HepG2 (cell line): Measurements from ENCODE around the gene HRH3. TPM values are rescaled to one million over a fixed set of nuclear protein-coding genes. Genes with fewer than 3 reads are reported as not detected.

Experiments
- ATAD3A ChIP-seq: sonication (generic); formaldehyde crosslinking; IDR thresholded peaks from 2 replicates; pipeline ENCODE4 v1.4.0; 2020; ENCODE audit warnings: missing genetic modification reagents
- BRF2 ChIP-seq: sonication (generic); formaldehyde crosslinking; IDR thresholded peaks from 2 replicates; pipeline ENCODE4 v1.8.1; 2022; ENCODE audit warnings: mild to moderate bottlenecking, missing genetic modification reagents
- CAMTA2 ChIP-seq: sonication (generic); formaldehyde crosslinking; IDR thresholded peaks from 2 replicates; pipeline ENCODE4 v1.4.0; 2020; ENCODE audit warnings: mild to moderate bottlenecking, missing genetic modification reagents, borderline replicate concordance
- CREB1 ChIP-seq, 2 experiments: fragments of 450-650 bp in 1 of 2; IDR thresholded peaks; 2 replicates each; pipeline ENCODE4 v1.6.1; 2016 to 2017; ENCODE audit warnings: control low read depth in 1 of 2, mild to moderate bottlenecking in 1 of 2, missing compliant biosample characterization in 1 of 2, missing genetic modification characterization in 1 of 2
- E2F1 ChIP-seq: sonication (generic); formaldehyde crosslinking; IDR thresholded peaks from 2 replicates; pipeline ENCODE4 v1.5.0; 2020; ENCODE audit warnings: missing genetic modification reagents
- MTA3 ChIP-seq: sonication (generic); formaldehyde crosslinking; IDR thresholded peaks from 2 replicates; pipeline ENCODE4 v1.4.0; 2020; ENCODE audit warnings: missing genetic modification reagents
- POGK ChIP-seq: sonication (generic); formaldehyde crosslinking; conservative IDR thresholded peaks from 2 replicates; pipeline ENCODE4 v1.8.0; 2022; ENCODE audit warnings: mild to moderate bottlenecking, moderate library complexity, missing genetic modification reagents
- RFXAP ChIP-seq: sonication (generic); formaldehyde crosslinking; IDR thresholded peaks from 2 replicates; pipeline ENCODE4 v1.4.0; 2020; ENCODE audit warnings: missing genetic modification reagents, borderline replicate concordance
- SNAPC4 ChIP-seq: sonication (generic); formaldehyde crosslinking; IDR thresholded peaks from 2 replicates; pipeline ENCODE4 v1.4.0; 2020; ENCODE audit warnings: mild to moderate bottlenecking, missing genetic modification reagents
- TIGD3 ChIP-seq: sonication (generic); formaldehyde crosslinking; IDR thresholded peaks from 2 replicates; pipeline ENCODE4 v1.5.1; 2020; ENCODE audit warnings: mild to moderate bottlenecking, missing genetic modification reagents, borderline replicate concordance
- ZMYM3 ChIP-seq: sonication (generic); formaldehyde crosslinking; IDR thresholded peaks from 2 replicates; pipeline ENCODE4 v1.5.1; 2020; ENCODE audit warnings: mild to moderate bottlenecking, missing genetic modification reagents
- ZNF574 ChIP-seq: sonication (generic); formaldehyde crosslinking; IDR thresholded peaks from 2 replicates; pipeline ENCODE4 v1.4.0; 2020; ENCODE audit warnings: missing genetic modification reagents
- ZNF703 ChIP-seq: sonication (generic); formaldehyde crosslinking; IDR thresholded peaks from 2 replicates; pipeline ENCODE4 v1.5.1; 2020; ENCODE audit warnings: missing genetic modification reagents, mild to moderate bottlenecking, moderate library complexity, borderline replicate concordance
- polyA plus RNA-seq, 8 experiments: library from polyadenylated mRNA; depleted of rRNA in 3 of 8; stranded (reverse) in 7 of 8; unstranded in 1 of 8; fragments of >200 nt; fragmentation: Illumina TruSeq in 4 of 8; extraction: Trizol in 4 of 8; gene quantifications; 2 replicates each; pipeline versions ENCODE4 v1.2.1 to v1.2.3, GENCODE V29; 2011 to 2016; ENCODE audit warnings: low read depth in 4 of 8, missing spikeins in 1 of 8, mixed read lengths in 1 of 8; ENCODE audit not compliant: insufficient read depth in 1 of 8
- total RNA-seq, 5 experiments: library from RNA; depleted of rRNA; stranded (reverse); fragments of >200 nt; fragmentation: Illumina TruSeq; extraction: Trizol; gene quantifications; 2 replicates each; pipeline ENCODE4 v1.2.3, GENCODE V29; 2016; ENCODE audit warnings: low read depth in 1 of 5

HRH3 gene
- total and polyA plus RNA-seq, 2 of the 13 experiments (the other 11 are each of a cell fraction or from before 2014, with no cell fraction given) = 0.18 TPM; not detected in 1

- TF ChIP-seq TIGD3 (CRISPR knock-in tag) = peak; percentile 1; the same call in 1 of the 2 replicates
- TF ChIP-seq ZNF703 (CRISPR knock-in tag) = no peak
- TF ChIP-seq POGK (CRISPR knock-in tag) = peak; percentile 39; the same call in 1 of the 2 replicates
- TF ChIP-seq BRF2 = no peak
- TF ChIP-seq CAMTA2 (CRISPR knock-in tag) = 0 out of 2 replicates have a peak, but pooled peaks have one; percentile 32
- no peak for TF ChIP-seq MTA3 (CRISPR knock-in tag)
- TF ChIP-seq SNAPC4 (CRISPR knock-in tag) = no peak
- 0 out of 2 replicates have a peak, but pooled peaks have one; percentile 10 for TF ChIP-seq ZNF574
- no peak for TF ChIP-seq E2F1 (CRISPR knock-in tag)
- 0 out of 2 replicates have a peak, but pooled peaks have one; percentile 59 for TF ChIP-seq ATAD3A
- no peak for TF ChIP-seq CREB1 (IDR thresholded peaks at IDR 0.05)
- TF ChIP-seq CREB1 (CRISPR knock-in tag; IDR thresholded peaks at IDR 0.05) = no peak
- TF ChIP-seq ZMYM3 = 0 out of 2 replicates have a peak, but pooled peaks have one; percentile 2
- no peak for TF ChIP-seq RFXAP (CRISPR knock-in tag)
Observed at GRCh38 chr20:62238569-62239277, 18.6 kb upstream of the HRH3 start (continued).
